Testis (tissue), 3 donors: ENCODE results near the gene TNFRSF14. TPM values are rescaled to one million over a fixed set of nuclear protein-coding genes. Genes with fewer than 3 reads are reported as not detected.
"Not testable (repeated sequence)": the region's sequence is repeated elsewhere in the genome, so short reads cannot be mapped to it uniquely, and the experiment has no call there.

Experiments used
- DNase-seq: peaks from one replicate; pipeline ENCODE4 v3.0.0-alpha.2; 2019
- H3K27ac ChIP-seq, 2 donors: fragments of 200-600 bp; sonication (generic); one replicate each; pipeline ENCODE4 v1.5.1; 2019
- H3K27me3 ChIP-seq: fragments of 200-600 bp; sonication (generic); one replicate; pipeline ENCODE4 v1.5.1; 2019
- H3K36me3 ChIP-seq: fragments of 200-600 bp; sonication (generic); one replicate; pipeline ENCODE4 v1.5.1; 2017; ENCODE audit warnings: low read depth; ENCODE audit errors: missing control alignments
- H3K4me1 ChIP-seq: fragments of 200-600 bp; sonication (generic); one replicate; pipeline ENCODE4 v1.5.1; 2019
- H3K4me3 ChIP-seq, 2 donors: fragments of 200-600 bp; sonication (generic); one replicate each; pipeline ENCODE4 v1.5.1; 2017 to 2019
- H3K9me3 ChIP-seq: fragments of 200-600 bp; sonication (generic); one replicate; pipeline ENCODE4 v1.5.1; 2017
- CTCF ChIP-seq, 3 experiments: fragments of 450-650 bp in 2 of 3; fragments of 200-600 bp in 1 of 3; sonication (generic) in 1 of 3; IDR thresholded peaks; one replicate each; pipeline ENCODE4 v1.5.1; 2016 to 2019; ENCODE audit warnings: antibody characterized with exemption in 3 of 3, mild to moderate bottlenecking in 2 of 3, moderate library complexity in 1 of 3
- POLR2A ChIP-seq: fragments of 450-650 bp; IDR thresholded peaks from one replicate; pipeline ENCODE4 v1.6.1; 2017; ENCODE audit warnings: antibody characterized with exemption, mild to moderate bottlenecking, moderate library complexity
- WGBS, 2 donors: methylation state at CpG; one replicate each; pipeline ENCODE4 v1.1.5; 2018; 5-methylcytosine and 5-hydroxymethylcytosine counted together
- intact Hi-C: fragments of 100-400 bp; cut with DNase I; formaldehyde crosslinking; loops from one replicate; pipeline ENCODE4 v1.15.1; 2023; ENCODE audit warnings: low total_unique reads
- polyA plus RNA-seq: library from polyadenylated mRNA; stranded (reverse); fragments of 350-450 nt; fragmentation: Illumina TruSeq; extraction: RNeasy Lipid Tissue Mini Kit (QIAGEN cat#74804); gene quantifications from one replicate; pipeline ENCODE4 v1.2.3, GENCODE V29; 2014; ENCODE audit warnings: low read depth, low replicate concordance; ENCODE audit not compliant: insufficient read depth
- total RNA-seq, 2 donors: library from RNA; depleted of rRNA; stranded (reverse); fragments of >200 nt; gene quantifications; one replicate each; pipeline ENCODE4 v1.2.3, GENCODE V29; 2016

TNFRSF14 gene
- total and polyA plus RNA-seq, 3 donors from 2014 or later = 26.0 to 45.1 (median 39.0) TPM

GRCh38 chr1:2574350-2574749, 18.2 kb downstream of the TNFRSF14 start:
- Histone ChIP-seq H3K36me3 (no peaks in the 10 kb centered on the region), H3K9me3 (no peaks in the 10 kb centered on the region), H3K4me1 (no peaks in the 10 kb centered on the region), H3K4me3 (no peak overlapping the region), H3K27me3 (no peaks in the 10 kb centered on the region), H3K27ac (no peak overlapping the region)
- DNase-seq = no peak
- intact Hi-C loops = no loop called here
- 86 to 91% methylated on average over 9 of the region's 9 CpGs for WGBS, 2 donors
- TF ChIP-seq CTCF (IDR thresholded peaks at IDR 0.05) (no peak), POLR2A (no peak)

GRCh38 chr1:2575801-2576663, 19.9 kb downstream of the TNFRSF14 start:
- Histone ChIP-seq H3K4me1 (no peaks in the 10 kb centered on the region), H3K27ac (no peak overlapping the region), H3K27me3 (no peaks in the 10 kb centered on the region), H3K36me3 (no peaks in the 10 kb centered on the region), H3K9me3 (no peaks in the 10 kb centered on the region), H3K4me3 (no peak overlapping the region)
- TF ChIP-seq CTCF (IDR thresholded peaks at IDR 0.05) = no peak
- no peak for TF ChIP-seq POLR2A
- 85 to 87% methylated on average over 21 to 23 of the region's 23 CpGs for WGBS, 2 donors
- intact Hi-C loops = no loop called here
- no peak for DNase-seq

DNA sequence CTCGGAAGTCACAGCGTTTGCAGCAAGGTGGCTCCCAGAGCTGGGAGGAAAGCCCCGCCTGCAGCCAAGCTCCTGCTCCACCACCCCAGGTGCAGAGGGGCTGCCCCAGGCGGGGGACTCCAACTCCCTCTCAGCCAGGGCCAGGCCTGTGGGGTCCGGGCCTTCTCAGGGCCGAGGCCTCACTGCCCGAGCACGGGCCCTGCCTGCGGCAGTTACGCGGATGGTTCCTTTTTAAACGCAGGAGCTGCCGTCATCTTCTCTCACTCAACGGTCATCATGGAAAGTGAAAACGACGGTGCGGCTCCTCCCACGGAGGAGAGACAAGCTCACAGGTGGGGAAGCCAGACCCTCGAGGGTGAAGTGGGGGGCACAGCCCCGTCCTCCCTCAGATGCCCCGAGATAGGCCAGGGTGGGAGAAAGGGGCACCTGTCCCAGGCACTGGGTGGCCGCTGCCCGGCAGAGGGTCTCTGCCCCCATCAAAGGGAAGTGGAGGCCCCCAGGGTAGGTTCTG, 21.4 kb downstream of the TNFRSF14 start:
- DNase-seq, H3K9me3 ChIP-seq, H3K4me3 ChIP-seq, intact Hi-C loops, H3K36me3 ChIP-seq, H3K27me3 ChIP-seq, H3K4me1 ChIP-seq: not testable (repeated sequence)
- peak overlapping the region in 1 of 2 donors; percentile 36 for H3K27ac ChIP-seq
- WGBS, 2 donors = 79 to 83% methylated on average over 15 to 23 of the region's 23 CpGs

GRCh38 chr1:2578758-2579118, 22.6 kb downstream of the TNFRSF14 start:
- H3K36me3 ChIP-seq = no peaks in the 10 kb centered on the region
- DNase-seq = no peak
- 45 to 63% methylated on average over 4 of the region's 4 CpGs for WGBS, 2 donors
- no peaks in the 10 kb centered on the region for H3K27me3 ChIP-seq
- no peak overlapping the region for H3K4me3 ChIP-seq
- no peaks in the 10 kb centered on the region for H3K4me1 ChIP-seq
- peak overlapping the region in 1 of 2 donors; percentile 51 for H3K27ac ChIP-seq
- no peak for TF ChIP-seq CTCF (IDR thresholded peaks at IDR 0.05)
- TF ChIP-seq POLR2A = no peak
- intact Hi-C loops = no loop called here
- H3K9me3 ChIP-seq = no peaks in the 10 kb centered on the region

GRCh38 chr1:2580691-2581090, 24.5 kb downstream of the TNFRSF14 start:
- intact Hi-C loops = no loop called here

More at GRCh38 chr1:2580691-2581090, 24.5 kb downstream of the TNFRSF14 start:
- H3K27me3 ChIP-seq = no peaks in the 10 kb centered on the region
- TF ChIP-seq POLR2A (no peak), CTCF (IDR thresholded peaks at IDR 0.05) (no peak)
- H3K27ac ChIP-seq = no peak overlapping the region
- no peak for DNase-seq
- 88% methylated on average over 10 of the region's 10 CpGs for WGBS, 2 donors
- H3K4me3 ChIP-seq = no peak overlapping the region
- H3K36me3 ChIP-seq = no peaks in the 10 kb centered on the region
- H3K9me3 ChIP-seq = no peaks in the 10 kb centered on the region
- peaks cover 8% of the 10 kb centered on the region for H3K4me1 ChIP-seq
